VCaP (cell line): Measurements from ENCODE around the gene WFIKKN2.

ENCODE experiments used
- H3K27ac ChIP-seq: fragments of 450-650 bp; 2 replicates; pipeline ENCODE4 v1.5.1; 2017
- CTCF ChIP-seq: fragments of 450-650 bp; conservative IDR thresholded peaks from 2 replicates; pipeline ENCODE4 v1.5.1; 2017; ENCODE audit warnings: mild to moderate bottlenecking, moderate library complexity

Gene WFIKKN2

DNA sequence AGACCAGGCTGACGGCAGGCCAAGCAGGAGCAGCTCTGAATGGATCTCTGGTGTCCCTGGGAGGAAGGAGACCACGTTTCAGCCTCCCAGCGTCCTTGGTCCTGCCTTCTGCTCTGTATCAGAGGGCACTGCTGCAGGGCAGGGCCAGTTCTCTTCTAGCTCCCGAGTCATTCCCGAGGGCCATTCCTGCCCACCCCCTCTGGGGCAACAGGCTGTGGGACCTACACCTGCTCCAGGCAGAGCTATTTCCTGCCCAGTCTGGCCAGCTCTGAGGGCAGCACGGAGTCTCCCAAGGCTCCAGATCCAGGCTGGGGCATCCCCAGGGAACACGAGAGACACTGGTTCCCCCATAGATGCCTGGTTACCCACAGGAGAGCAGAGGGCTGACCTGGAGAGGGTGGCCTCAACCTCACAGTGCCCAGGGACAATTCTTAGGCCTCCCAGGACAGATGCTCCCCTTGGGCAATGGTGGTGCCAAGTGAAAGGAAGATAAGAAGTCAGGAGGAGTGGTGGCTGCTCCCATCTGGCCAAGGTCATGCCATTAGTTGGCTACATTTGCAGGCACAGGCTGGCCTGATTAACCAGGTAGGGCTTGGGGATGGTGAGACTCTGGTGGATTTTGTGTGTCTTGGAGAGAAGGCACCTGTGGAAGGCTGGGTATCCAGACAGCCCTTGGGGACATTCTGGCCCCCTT lies 2.0 kb downstream of the WFIKKN2 start:
- no peak overlapping the region for H3K27ac ChIP-seq
- no peak for TF ChIP-seq CTCF

DNA sequence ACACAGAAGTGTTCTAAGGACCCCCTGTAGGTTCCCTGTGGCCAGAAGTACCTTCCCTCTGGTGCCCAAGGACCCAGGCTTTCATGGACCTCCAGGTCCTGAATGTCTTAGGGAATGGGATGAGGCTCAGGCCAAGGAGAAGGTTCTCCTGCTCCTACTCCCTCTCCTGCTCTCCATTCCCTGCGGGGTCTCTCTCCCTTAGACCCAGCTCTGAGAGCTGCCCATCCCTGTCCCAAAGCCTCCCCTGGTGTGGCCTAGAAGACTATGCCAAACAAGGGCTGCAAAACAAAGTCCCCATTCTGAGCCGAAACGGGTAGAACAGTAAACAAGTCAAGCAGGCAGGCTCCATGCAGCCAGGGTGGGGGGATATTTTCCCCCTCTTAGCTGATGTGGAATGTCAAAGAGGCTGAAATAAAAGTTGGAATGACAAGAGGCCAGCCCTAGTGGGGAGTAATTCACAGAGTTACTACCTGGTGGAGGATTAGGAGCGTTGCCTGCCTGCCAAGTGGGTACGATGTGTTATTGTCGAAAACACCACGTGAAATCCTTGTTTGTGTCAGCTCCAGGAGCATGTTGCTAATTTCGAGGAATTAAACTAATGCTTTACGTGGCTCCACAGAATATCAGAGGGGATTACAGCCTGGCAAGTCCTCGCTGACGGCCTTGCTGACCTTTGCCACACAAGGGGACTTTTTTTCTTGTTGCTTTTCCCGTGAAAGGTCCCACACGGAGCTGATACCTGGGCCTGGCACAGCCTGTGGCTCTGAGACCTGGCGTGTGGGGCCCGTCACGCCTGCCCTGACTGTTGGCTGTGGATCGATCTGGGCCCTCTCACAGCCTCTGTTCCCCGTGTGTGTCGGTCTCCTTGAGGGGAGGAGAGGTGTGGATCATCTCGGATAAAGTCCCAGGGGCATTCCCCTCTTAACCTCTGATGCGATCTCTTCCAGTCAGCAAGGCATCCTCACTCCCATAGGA lies 2.9 kb downstream of the WFIKKN2 start:
- TF ChIP-seq CTCF: no peak
- no peak overlapping the region for H3K27ac ChIP-seq

- no peak for TF ChIP-seq CTCF
Measured at GRCh38 chr17:50839591-50840310, 4.4 kb downstream of the WFIKKN2 start.

GRCh38 chr17:50840311-50840851 lies 5.0 kb downstream of the WFIKKN2 start:
- TF ChIP-seq CTCF: no peak
- H3K27ac ChIP-seq: no peak overlapping the region

More at GRCh38 chr17:50839591-50840310, 4.4 kb downstream of the WFIKKN2 start:
- no peak overlapping the region for H3K27ac ChIP-seq

GRCh38 chr17:50841277-50841948 lies 6.0 kb downstream of the WFIKKN2 start:
- H3K27ac ChIP-seq: no peak overlapping the region
- TF ChIP-seq CTCF: no peak

DNA sequence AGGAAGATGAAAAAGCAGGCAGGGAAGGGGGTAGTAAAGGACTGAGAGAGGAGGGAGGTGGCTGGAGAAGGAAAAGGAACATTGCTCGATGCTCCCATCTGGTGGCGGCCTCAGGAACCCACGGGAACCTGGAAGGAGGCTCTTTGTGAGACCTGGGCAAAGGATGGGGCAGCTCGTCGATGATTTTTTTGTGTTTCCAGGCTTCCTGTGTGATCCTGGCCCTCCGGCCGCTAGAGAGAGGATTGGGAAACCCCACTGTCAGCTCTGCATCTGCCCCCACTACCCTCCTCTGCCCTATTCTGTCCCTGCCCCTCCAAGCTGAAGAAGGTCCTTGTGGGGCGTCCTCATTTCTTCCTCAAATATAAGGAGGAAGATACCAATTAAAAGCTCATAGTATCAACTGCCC lies 6.6 kb downstream of the WFIKKN2 start:
- TF ChIP-seq CTCF: peak; percentile 91
- H3K27ac ChIP-seq: no peak overlapping the region; the same call in 1 of the 2 replicates
